Brain microvascular endothelial cell (primary cell): ENCODE data around the gene PRDX5.

ENCODE experiments used
- DNase-seq: peaks from one replicate; pipeline ENCODE4 v3.0.0-alpha.2; 2020
- H3K27ac ChIP-seq: fragments of 250-450 bp; sonication (Bioruptor Pico); 2 replicates; pipeline ENCODE4 v1.5.1; 2020; ENCODE audit warnings: mild to moderate bottlenecking, moderate library complexity
- H3K27me3 ChIP-seq: fragments of 250-450 bp; sonication (Bioruptor Pico); replicated peaks from 2 replicates; pipeline ENCODE4 v1.5.1; 2020; ENCODE audit warnings: mild to moderate bottlenecking
- H3K36me3 ChIP-seq: fragments of 250-450 bp; sonication (Bioruptor Pico); replicated peaks from 2 replicates; pipeline ENCODE4 v1.5.1; 2020; ENCODE audit warnings: mild to moderate bottlenecking
- H3K4me3 ChIP-seq: 2 replicates; pipeline ENCODE4 v1.5.1; 2011; ENCODE audit warnings: low read depth, mild to moderate bottlenecking, control low read depth, low read length, moderate library complexity
- CTCF ChIP-seq: IDR thresholded peaks from 2 replicates; pipeline ENCODE4 v1.5.1; 2011; ENCODE audit warnings: low read depth, mild to moderate bottlenecking, moderate library complexity, low read length, control low read depth, inconsistent platforms; ENCODE audit errors: missing control alignments
- in situ Hi-C: cut with HindIII; loops from 2 replicates; pipeline ENCODE4 v1.10.0; 2017; ENCODE audit warnings: low sequenced_read_pairs, low pct_ligation_motif_present

The PRDX5 gene

GRCh38 chr11:64341851-64342791 is 24.2 kb downstream of the PRDX5 start:
- in situ Hi-C loops = no loop called here
- Histone ChIP-seq H3K27me3 (no peaks in the 10 kb centered on the region), H3K27ac (no peak overlapping the region), H3K36me3 (no peaks in the 10 kb centered on the region), H3K4me3 (peak overlapping the region; percentile 35)
- no peak for TF ChIP-seq CTCF
- peak; percentile 82 for DNase-seq

- TF ChIP-seq CTCF = no peak
- Histone ChIP-seq H3K36me3 (no peaks in the 10 kb centered on the region), H3K27me3 (no peaks in the 10 kb centered on the region), H3K4me3 (no peak overlapping the region), H3K27ac (no peak overlapping the region)
- DNase-seq = peak; percentile 7
- in situ Hi-C loops = no loop called here
Measured at GRCh38 chr11:64342869-64343745, 25.2 kb downstream of the PRDX5 start.

- no peak overlapping the region for H3K27ac ChIP-seq
- H3K4me3 ChIP-seq = no peak overlapping the region
- no peaks in the 10 kb centered on the region for H3K27me3 ChIP-seq
- peak; percentile 44 for TF ChIP-seq CTCF
- H3K36me3 ChIP-seq = no peaks in the 10 kb centered on the region
- DNase-seq = no peak
- in situ Hi-C loops = no loop called here
Measured at GRCh38 chr11:64343767-64344559, 26.0 kb downstream of the PRDX5 start.

GRCh38 chr11:64344787-64345186 is 26.9 kb downstream of the PRDX5 start:
- no peak for DNase-seq
- in situ Hi-C loops = no loop called here
- no peak for TF ChIP-seq CTCF
- Histone ChIP-seq H3K36me3 (no peaks in the 10 kb centered on the region), H3K27me3 (no peaks in the 10 kb centered on the region), H3K4me3 (no peak overlapping the region), H3K27ac (no peak overlapping the region)

- TF ChIP-seq CTCF = no peak
- Histone ChIP-seq H3K27me3 (no peaks in the 10 kb centered on the region), H3K27ac (no peak overlapping the region), H3K4me3 (no peak overlapping the region), H3K36me3 (no peaks in the 10 kb centered on the region)
- no peak for DNase-seq
- in situ Hi-C loops = no loop called here
Measured at GRCh38 chr11:64347193-64347867, 29.4 kb downstream of the PRDX5 start.
